Measurements from ENCODE around the gene GDAP2.

Gene GDAP2

GRCh38 chr1:117890452-117890851 lies 39.0 kb downstream of the GDAP2 start:
- no peaks in the 10 kb centered on the region for H3K27me3 ChIP-seq (ENCODE audit: insufficient read depth, low read length)
- H2AFZ ChIP-seq (ENCODE audit: low read length): no peak overlapping the region
- H3K4me3 ChIP-seq (ENCODE audit: low read depth, low read length, poor library complexity, severe bottlenecking): no peak overlapping the region
- no peaks in the 10 kb centered on the region for H3K4me1 ChIP-seq (ENCODE audit: insufficient read depth, low read length, severe bottlenecking)
- no peak overlapping the region for H3K27ac ChIP-seq (ENCODE audit: low read depth, low read length, poor library complexity, severe bottlenecking)
- H3K9ac ChIP-seq (ENCODE audit: low read length): no peak overlapping the region
- TF ChIP-seq EZH2 (IDR thresholded peaks at IDR 0.05; ENCODE audit: borderline replicate concordance, low read length): no peak
- no peak for TF ChIP-seq CTCF (IDR thresholded peaks at IDR 0.05; ENCODE audit: low read length)
- H3K4me2 ChIP-seq (ENCODE audit: low read length): no peak overlapping the region
- no peaks in the 10 kb centered on the region for H3K79me2 ChIP-seq (ENCODE audit: insufficient read depth, low read length)
- H4K20me1 ChIP-seq (ENCODE audit: insufficient read depth, low read length): no peaks in the 10 kb centered on the region
- H3K9me3 ChIP-seq (ENCODE audit: low read length): no peaks in the 10 kb centered on the region
- H3K9me2 ChIP-seq (ENCODE audit: low read depth, low read length): no peaks in the 10 kb centered on the region
- H3K36me3 ChIP-seq (ENCODE audit: insufficient read depth, low read length): no peaks in the 10 kb centered on the region; the same call in 1 of the 2 replicates
- H3F3A ChIP-seq (ENCODE audit: insufficient read depth, low read length): no peaks in the 10 kb centered on the region

GRCh38 chr1:117886101-117886795 lies 43.2 kb downstream of the GDAP2 start:
- H3K9me3 ChIP-seq (ENCODE audit: low read length): no peaks in the 10 kb centered on the region
- no peaks in the 10 kb centered on the region for H3K36me3 ChIP-seq (ENCODE audit: insufficient read depth, low read length)
- no peaks in the 10 kb centered on the region for H3K27me3 ChIP-seq (ENCODE audit: insufficient read depth, low read length)
- no peaks in the 10 kb centered on the region for H3K9me2 ChIP-seq (ENCODE audit: low read depth, low read length)
- H3K4me2 ChIP-seq (ENCODE audit: low read length): no peak overlapping the region
- no peaks in the 10 kb centered on the region for H3K79me2 ChIP-seq (ENCODE audit: insufficient read depth, low read length)
- H3K4me1 ChIP-seq (ENCODE audit: insufficient read depth, low read length, severe bottlenecking): no peaks in the 10 kb centered on the region
- TF ChIP-seq EZH2 (IDR thresholded peaks at IDR 0.05; ENCODE audit: borderline replicate concordance, low read length): no peak
- TF ChIP-seq CTCF (IDR thresholded peaks at IDR 0.05; ENCODE audit: low read length): no peak
- no peaks in the 10 kb centered on the region for H3F3A ChIP-seq (ENCODE audit: insufficient read depth, low read length)
- H2AFZ ChIP-seq (ENCODE audit: low read length): no peak overlapping the region
- H3K4me3 ChIP-seq (ENCODE audit: low read depth, low read length, poor library complexity, severe bottlenecking): no peak overlapping the region
- no peak overlapping the region for H3K9ac ChIP-seq (ENCODE audit: low read length)
- H3K27ac ChIP-seq (ENCODE audit: low read depth, low read length, poor library complexity, severe bottlenecking): no peak overlapping the region
- H4K20me1 ChIP-seq (ENCODE audit: insufficient read depth, low read length): no peaks in the 10 kb centered on the region

GRCh38 chr1:117883616-117884015 lies 45.8 kb downstream of the GDAP2 start:
- Histone ChIP-seq H3K4me3 (ENCODE audit: low read depth, low read length, poor library complexity, severe bottlenecking) (no peak overlapping the region), H3F3A (ENCODE audit: insufficient read depth, low read length) (no peaks in the 10 kb centered on the region), H3K9me3 (ENCODE audit: low read length) (no peaks in the 10 kb centered on the region), H3K9ac (ENCODE audit: low read length) (no peak overlapping the region), H2AFZ (ENCODE audit: low read length) (no peak overlapping the region), H3K4me1 (ENCODE audit: insufficient read depth, low read length, severe bottlenecking) (no peaks in the 10 kb centered on the region), H3K27ac (ENCODE audit: low read depth, low read length, poor library complexity, severe bottlenecking) (no peak overlapping the region), H4K20me1 (ENCODE audit: insufficient read depth, low read length) (no peaks in the 10 kb centered on the region), H3K4me2 (ENCODE audit: low read length) (no peak overlapping the region), H3K27me3 (ENCODE audit: insufficient read depth, low read length) (no peaks in the 10 kb centered on the region), H3K79me2 (ENCODE audit: insufficient read depth, low read length) (no peaks in the 10 kb centered on the region), H3K9me2 (ENCODE audit: low read depth, low read length) (no peaks in the 10 kb centered on the region), H3K36me3 (ENCODE audit: insufficient read depth, low read length) (peaks cover 5% of the 10 kb centered on the region; the same call in 1 of the 2 replicates)
- TF ChIP-seq CTCF (IDR thresholded peaks at IDR 0.05; ENCODE audit: low read length): no peak
- no peak for TF ChIP-seq EZH2 (IDR thresholded peaks at IDR 0.05; ENCODE audit: borderline replicate concordance, low read length)
